AG09309 (cell line): ENCODE data around the gene PPIE.

Experiments
- DNase-seq: peaks from one replicate; pipeline ENCODE4 v3.0.0-alpha.2; 2010; ENCODE audit warnings: low read depth
- H3K4me3 ChIP-seq: 2 replicates; pipeline ENCODE4 v1.5.1; 2011; ENCODE audit warnings: mild to moderate bottlenecking, low read depth, low read length, moderate library complexity; ENCODE audit not compliant: control insufficient read depth
- CTCF ChIP-seq: IDR thresholded peaks from 2 replicates; pipeline ENCODE4 v1.5.1; 2011; ENCODE audit warnings: mild to moderate bottlenecking, low read depth, low read length, inconsistent platforms; ENCODE audit not compliant: insufficient read depth, control insufficient read depth; ENCODE audit errors: missing control alignments

PPIE gene

GRCh38 chr1:39717809-39718208 is 20.9 kb upstream of the PPIE start:
- no peak for DNase-seq
- no peak overlapping the region for H3K4me3 ChIP-seq

GRCh38 chr1:39720094-39720999 is 18.3 kb upstream of the PPIE start:
- DNase-seq = peak; percentile 21
- no peak overlapping the region for H3K4me3 ChIP-seq
- TF ChIP-seq CTCF = peak; percentile 50

More at GRCh38 chr1:39717809-39718208, 20.9 kb upstream of the PPIE start:
- no peak for TF ChIP-seq CTCF

- TF ChIP-seq CTCF = no peak
- DNase-seq = no peak
- H3K4me3 ChIP-seq = no peak overlapping the region
Measured at GRCh38 chr1:39721664-39722063, 17.0 kb upstream of the PPIE start.

GRCh38 chr1:39722495-39722894 is 16.2 kb upstream of the PPIE start:
- TF ChIP-seq CTCF = no peak
- no peak overlapping the region for H3K4me3 ChIP-seq
- DNase-seq = no peak

GRCh38 chr1:39726600-39726999 is 12.1 kb upstream of the PPIE start:
- TF ChIP-seq CTCF = no peak
- no peak overlapping the region for H3K4me3 ChIP-seq

GRCh38 chr1:39727221-39727931 is 11.3 kb upstream of the PPIE start:
- TF ChIP-seq CTCF = no peak
- DNase-seq = no peak
- H3K4me3 ChIP-seq = no peak overlapping the region

More at GRCh38 chr1:39726600-39726999, 12.1 kb upstream of the PPIE start:
- no peak for DNase-seq
